Activated CD8-positive, alpha-beta memory T cell treated with anti-CD3 and anti-CD28 coated beads, Interleukin-2, amount 50 U/mL, for 48 hours (primary cell): ENCODE results near the gene HEG1.

Experiments
- DNase-seq: peaks from one replicate; pipeline ENCODE4 v3.0.0-alpha.2; 2020

Gene HEG1

DNA sequence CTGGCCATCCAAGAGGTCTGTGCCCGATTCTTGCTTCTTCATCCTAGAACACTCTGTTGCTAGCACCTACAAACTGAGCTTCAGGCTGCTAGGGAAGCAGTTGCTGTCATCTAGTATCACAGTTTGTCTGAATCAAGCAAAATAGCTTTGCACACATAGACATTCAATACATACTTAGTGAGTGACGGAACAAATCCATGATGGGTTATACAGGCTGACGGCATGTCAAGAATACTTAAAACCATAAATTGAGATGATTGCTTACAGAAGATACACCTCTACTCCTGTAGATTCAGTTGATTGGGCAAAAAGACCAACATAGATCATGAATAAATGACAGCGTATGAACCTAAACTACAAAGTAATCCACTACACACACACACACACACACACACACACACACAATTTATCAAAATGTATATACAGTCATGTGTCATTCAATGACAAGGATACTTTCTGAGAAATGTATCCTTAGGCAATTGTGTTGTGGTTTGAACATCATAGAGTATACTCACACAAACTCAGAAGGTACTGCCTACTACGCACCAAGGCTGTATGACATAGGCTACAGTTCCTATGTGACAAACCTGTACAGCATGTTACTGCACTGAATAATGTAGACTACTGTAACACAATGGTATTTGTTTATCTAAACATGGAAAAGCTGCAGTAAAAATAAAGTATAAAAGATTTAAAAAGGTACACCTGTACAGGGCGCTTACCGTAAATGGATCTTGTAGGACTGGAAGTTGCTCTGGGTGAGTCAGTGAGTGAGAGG, 14.4 kb upstream of the HEG1 start:
- peak; percentile 4 for DNase-seq

DNA sequence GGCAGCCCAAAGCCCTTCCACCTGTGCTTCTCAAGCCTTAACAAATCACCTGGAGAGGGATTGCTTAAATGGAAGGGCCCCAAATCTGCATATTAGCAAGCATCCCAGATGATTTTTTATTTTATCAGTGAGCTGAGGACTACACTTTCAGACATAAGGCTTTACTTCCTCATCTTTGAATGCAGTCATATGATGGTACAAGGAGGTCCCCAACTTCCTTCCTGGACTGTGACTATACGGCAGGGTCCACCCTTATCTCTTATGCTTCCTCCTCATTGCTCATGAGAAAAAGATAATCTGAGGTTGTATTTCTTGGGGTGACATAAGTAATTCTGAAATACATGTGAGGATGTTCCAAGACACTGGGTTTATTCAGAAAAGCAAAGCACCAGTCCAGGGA, 13.7 kb upstream of the HEG1 start:
- DNase-seq: no peak

DNA sequence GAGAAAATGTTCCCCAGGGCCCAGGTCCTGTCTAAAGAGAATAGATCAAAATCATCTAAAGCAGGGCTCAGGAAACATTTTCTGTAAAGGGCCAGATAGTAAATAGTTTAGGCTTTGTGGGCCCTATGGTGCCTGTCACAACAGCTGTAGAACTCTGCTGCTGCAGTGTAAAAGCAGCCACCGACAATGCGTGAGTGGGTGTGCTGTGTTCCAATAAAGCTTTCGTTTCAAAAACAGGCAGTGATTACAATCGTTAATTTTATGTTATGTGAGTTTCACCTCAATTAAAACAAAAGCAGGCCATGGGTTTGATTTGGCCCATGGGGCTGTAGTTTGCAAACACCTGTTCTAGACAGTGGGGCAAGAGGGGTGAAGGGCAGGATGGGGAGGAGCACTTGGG, 12.5 kb upstream of the HEG1 start:
- DNase-seq: peak; percentile 33

DNA sequence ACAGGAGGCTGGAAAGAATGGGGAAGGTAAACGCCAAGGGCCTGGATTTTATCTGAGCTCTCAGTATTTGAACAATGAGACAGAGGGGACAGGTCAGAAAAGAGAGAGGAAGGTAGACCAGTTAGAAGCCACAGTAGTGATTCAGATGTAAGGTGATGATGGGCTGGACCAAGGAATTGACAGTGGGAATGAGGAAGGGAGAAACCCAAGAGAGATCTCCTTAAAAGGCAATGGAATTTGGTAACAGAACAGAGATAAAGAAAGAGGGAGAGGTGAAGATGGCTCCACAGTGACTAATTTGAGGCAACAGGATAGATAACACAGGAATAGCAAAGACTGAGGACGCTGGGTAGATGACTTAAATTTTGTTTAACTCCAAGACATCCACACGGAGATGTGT, 11.4 kb upstream of the HEG1 start:
- no peak for DNase-seq

DNA sequence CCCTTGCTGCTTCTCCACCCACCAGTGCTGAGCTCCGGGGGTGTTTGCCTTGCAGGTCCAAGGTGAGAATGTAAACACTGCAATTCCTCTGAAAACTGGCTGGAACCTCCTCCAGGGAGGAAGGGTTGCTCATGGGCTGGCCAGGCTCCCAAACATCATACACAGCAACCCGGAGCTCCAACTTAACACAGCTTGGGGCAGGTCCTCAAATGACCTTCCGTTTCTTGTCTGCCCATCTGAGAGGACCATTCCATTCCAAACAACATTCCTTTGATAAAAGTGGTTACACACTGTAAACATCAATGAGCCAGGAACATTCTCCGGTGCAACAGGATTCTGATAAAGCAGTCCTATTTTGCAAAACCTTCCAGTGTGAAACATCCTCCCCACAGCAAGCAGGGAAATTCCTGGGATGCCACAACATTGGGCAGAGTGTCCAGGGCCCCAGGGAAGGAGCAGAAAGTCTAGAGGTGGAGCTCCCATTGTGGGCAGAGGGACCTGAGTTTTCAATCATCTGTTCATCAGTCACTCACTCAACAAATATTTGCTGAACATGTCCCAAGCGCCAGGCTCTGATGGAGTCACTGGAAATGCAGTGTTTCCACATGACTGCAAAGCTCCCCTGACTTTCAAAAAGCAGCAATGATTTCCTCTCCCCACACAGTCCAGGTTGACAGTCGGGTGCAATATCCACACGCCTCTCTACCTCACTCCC, 7.3 kb upstream of the HEG1 start:
- no peak for DNase-seq

DNA sequence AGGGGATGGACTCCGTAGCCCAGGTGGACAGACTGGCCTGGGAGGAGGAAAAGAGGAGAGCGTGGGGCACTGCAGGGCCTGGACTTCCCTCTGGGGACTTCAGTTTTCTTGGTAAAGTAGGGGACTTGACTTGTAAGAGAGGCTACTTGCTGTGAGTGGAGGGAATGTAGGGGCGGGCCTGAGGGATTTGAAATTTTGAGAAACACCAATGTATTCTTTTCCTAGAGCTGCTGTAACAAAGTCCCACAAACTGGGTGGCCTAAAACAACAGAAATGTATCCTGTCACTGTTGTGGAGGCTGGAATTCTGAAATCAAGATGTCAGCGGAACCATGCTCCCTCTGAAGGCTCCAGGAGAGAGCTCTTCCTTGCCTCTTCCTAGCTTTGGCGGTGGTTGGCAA, 5.8 kb upstream of the HEG1 start:
- no peak for DNase-seq

DNA sequence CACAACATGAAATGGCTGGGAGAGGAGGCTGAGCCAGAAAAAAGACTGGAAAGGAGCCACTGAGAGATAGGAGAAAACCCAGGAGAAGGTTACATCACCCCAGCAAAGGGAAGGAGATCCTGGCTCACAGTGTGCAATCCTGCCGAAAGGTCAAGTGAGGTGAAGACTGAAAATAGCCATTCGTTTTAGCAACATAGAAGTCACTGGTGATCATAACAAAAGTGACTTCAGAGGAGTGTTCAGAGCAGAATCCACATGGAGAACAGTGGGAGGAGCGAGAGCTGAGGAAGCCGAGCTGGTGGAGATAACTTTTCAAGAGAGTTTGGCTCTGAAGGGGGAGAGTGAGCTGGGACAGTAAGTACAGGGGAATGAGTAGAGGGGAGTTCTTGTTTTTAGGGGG, 5.4 kb upstream of the HEG1 start:
- no peak for DNase-seq

DNA sequence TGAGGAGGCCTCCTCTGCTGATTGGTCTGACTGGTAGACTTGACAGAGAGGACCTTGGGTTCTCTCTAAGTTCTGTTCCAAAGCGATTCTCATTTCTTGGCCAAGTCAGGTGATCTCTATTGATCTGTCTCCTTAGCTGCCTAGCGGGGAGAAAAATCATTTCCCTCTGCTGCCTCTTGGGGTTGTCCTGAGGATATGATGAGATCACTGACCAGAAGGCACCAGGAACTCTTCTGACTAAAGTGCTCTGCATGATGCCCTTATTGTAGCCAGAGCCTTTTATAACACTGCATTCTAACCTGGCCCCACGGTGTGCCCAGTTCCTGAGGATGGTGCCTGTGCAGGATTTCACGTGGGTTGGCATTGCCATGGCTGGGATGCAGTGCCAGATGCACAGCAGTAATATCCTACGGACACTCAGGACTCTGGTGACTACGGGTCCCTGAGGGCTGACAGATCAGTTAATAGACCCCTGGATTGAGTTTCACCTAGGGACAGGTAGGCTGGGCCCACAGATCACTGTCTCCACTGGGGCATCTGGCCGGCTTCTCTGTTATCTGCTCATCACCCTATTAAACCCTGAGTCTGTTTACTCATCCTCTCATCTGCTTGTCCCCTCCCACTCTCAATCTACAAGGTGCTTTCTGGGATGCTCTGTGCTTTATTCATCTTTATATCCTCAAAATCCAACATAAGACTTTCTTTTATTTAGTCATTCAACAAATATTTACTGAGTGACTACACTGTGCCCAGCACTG, 3.9 kb upstream of the HEG1 start:
- no peak for DNase-seq

DNA sequence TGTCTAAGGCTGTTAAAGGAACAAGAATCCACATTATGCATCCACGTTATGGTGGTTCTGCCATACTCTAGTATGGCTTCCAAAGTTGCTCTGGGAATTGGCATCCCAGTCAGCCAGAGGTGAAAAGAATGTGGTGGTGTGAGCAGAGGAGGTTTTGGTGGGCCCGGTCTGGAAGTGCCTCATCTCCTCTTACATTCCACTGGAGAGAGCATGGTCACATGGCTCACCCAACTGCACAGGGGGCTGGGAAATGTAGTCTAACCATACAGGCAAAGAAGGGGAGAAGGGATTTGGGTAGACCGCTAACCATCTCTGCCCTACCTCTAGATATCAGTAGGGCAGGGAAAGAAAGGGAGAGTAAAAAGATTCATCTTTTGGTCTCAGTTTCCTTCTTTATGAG, 3.2 kb upstream of the HEG1 start:
- no peak for DNase-seq

DNA sequence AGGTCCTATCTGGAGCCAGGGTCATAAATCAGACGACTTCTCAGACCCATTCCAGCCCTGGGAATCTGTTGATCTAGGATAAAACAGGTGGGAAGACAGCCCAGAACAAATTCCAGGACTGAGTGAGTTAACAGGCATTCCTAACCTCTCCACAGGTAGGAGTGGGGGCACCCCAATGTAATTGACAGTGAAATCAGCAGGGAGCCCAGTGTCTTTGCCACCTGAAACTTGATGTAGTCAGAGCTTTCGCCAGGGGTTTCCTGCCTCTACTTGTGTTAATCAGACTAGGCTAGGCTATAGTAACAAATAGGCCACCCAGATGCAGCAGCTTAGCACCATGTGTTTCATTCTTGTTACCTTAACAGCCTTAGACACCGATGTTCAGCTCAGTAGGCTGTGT, 2.7 kb upstream of the HEG1 start:
- DNase-seq: no peak

DNA sequence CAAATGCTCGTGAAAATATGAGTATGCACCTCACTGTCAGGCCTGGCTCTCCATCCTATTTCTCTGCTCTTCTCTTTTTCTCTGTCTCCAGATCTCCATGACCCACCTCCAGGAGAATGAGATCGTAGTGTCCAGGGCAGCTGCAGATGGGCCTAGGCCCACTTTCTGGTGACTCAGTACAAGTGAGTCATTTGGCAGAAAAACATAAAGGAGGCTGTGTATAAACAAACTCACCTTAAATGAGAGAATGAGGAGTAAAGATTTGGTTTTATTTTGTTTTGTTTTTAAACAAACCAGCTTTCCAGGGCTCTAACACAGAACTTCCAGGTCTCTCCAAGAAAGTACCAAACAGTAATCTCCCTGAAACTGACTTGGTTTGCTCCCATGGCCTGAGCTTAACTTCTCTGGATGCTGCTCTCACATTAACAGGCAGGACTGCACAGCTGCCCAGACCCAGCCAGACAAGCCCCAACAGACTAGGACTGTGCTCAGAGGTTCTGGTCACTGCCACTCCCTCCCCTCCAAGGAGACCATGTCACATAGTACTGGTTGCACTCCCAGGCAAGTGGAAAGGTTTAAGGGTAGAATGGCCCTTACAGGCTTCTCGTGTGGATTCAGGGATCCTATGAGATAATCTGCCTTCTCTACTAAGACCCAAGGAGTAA, 1.5 kb upstream of the HEG1 start:
- no peak for DNase-seq

DNA sequence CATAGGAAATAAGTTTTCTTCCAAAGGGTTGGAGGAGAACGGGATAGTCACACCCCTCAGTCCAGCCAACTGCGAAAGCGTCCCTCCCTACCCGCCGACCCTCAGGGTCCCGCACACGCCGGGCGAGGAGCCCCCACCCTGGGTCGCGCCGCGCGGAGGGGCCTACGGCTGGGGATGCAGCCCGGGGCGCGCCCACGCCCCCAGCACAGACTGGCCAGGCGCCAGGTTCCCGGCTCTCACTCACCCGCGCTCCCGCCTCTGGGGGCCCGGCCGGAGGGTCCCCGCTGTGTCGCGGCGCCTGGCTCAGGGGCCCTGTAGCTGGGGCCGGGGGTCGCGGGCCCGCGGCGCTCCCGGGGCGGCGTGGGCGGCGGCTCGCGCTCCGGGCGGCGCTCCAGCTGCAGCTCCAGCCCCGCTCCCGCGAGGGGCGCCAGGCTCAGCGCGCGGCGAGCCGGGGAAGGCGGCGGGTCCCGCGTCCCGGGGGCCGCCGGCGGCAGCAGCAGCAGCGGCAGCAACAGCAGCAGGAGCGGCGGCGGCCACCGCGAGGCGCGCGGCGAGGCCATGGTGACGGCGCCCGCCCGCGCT, 375 bp downstream of the HEG1 start:
- peak; percentile 67 for DNase-seq

DNA sequence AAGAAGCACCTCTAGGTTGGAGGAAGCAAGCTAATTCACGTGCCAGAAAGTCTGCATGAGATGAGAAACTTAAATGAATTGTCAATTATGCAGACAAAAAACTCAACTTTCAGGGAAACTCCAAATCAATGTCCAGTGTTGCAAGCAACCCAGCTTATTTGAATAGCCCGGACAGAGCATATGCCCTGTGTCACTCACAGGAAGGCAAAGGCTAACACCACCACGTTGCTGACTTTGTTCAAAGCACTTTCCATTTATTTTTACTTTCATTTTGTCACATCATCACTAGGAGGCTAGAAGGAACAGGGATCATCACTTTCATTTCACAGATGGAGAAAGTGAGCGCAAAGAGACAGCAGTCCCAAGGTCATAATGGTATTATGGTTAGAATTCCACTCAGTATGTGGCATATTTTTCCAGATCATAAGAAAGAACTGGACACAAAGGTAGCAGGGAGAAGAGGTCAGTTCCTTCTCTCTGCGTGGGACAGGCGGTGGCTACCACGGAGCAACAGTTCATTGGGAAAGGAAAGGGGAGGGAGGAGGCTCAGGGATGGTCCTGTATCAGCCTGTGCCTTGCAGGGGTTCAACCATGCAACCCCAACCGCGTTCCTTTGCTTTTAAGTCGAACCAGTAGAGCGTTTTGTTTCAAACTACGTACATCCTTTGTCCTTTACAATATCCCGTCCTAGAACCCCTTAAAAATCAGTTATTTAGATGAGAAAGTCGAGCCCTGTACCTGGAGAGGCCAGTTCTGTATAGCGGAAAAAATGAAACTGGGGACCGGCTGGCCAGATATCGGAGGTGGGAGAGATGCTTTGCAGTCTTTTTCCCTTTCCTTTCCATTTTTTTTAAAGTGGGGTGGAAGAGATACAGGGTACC, 1.1 kb downstream of the HEG1 start:
- no peak for DNase-seq

DNA sequence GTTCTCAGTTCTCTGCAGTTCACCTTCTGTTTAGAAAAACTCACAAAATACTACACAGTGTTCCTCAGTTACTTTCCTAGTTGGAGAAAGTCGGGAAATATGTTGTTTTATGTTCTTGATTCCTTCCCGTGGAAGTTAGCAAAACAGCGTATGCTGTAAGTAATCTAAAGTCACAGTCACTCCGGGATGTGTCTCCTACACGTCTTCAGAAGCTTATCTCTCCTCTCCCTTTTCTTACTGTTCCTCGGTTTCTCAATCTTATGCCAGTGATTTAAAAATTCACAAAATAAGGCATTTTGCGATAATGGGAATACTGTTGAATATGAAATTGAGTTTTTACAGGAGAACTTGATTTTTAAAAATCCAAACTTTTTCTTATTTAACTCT, 1.7 kb downstream of the HEG1 start:
- DNase-seq: no peak

DNA sequence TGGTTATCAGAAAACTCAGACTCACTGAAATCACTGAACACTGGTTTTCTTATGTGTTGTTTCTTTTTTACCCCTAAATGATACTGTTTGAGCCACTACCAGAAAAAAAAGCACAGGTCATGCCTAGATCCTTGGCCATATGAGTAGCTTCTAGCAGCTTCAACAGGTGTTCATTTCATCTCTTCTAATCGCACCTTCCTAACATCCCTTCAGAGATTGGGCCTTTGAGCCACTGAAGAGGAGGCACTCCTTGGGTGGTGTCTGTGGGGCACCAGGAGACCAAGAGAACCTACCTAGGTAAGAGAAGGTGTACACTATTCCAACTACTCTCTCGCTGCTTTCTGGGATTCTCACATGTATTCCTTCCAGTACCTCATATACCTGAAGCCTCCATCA, 2.5 kb downstream of the HEG1 start:
- DNase-seq: no peak

DNA sequence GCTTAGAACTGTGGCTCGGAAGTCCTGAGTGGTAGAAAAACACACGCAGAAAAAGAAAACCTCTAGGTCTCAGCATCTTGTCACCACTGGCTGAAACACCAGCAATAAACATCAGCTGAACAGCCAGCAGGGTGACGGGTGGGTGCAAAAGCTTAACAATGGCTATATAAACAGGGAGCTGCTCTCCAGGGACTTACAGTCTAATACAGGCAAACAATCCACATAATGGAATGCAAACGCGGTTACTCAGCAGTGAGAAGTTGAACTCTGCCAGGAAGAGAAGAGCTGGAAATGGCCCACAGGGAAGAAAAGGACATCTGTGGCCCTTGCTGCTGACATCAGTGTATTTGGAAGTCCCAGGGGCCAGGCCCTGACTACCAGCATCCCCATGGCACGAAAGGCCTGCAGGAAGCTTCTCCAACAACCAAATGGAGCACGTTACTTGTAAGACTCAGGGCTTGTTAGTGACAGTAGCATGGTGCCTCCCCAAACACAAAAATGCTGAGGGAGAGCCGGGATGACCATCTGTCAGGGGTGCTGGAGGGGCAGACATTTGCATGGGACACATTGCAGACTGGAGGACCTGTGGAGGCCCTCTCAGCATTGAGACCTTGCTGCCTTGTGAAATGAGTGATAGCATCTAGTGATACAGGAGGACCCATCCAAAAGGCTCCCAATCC, 3.0 kb downstream of the HEG1 start:
- DNase-seq: no peak

DNA sequence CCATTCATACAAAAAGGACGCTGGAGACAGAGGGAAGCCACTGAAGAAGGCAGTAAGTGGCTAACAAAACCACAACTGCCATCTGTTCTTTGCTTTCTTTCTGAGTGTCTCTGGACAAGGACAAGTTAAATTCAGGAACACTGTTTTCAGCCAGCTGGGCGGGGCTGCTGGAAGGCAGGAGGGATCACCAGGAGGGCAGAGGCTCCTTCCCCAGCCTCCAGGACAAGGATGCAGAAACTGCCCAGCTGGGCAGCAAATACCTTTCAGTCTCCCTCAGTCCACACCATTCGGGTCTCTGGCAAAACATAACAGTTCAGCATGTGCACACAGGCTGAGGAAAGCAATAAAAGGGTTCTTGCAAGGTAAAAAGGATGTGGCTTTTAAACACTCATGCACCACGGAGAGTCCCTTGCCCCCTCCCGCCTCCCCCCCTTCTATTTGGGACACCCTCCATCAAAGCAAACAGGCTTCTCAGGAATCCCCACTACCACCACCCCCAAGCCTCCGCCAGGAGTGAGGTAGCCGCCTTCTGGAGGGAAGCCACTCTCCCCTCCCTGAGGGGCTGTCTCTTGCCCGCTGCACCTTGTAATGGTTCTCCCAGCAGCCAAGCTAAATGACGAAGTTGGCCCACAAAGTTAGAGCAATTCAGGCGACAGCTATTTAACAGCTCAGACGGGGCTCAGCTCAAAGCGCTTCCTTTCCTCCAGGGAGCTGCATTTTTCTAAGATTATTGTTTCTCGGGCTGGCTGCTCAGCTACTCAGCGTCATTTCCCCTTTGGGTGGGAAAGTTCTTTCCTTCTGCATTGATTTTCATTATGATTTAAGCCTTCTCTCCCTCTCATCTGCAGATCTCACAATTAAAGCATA, 3.8 kb downstream of the HEG1 start:
- DNase-seq: peak; percentile 78

DNA sequence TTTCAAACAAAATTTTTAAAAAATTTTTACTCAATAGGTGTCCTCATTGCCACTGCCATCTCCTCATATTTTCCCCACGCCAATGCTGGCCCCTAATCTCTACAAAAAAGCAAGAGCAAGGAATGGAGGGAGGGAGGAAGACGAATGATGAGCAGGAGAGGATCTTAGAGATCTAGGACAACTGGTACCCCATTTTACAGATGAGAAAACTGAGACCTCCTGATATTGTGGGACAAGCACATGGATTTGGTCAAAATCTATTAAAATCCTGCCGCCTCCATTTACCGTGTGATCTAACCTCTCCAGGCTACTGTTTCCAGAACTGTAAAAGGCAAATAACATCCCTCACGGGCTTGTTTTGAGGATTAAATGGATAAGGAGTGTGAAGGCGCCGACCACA, 4.6 kb downstream of the HEG1 start:
- DNase-seq: no peak

DNA sequence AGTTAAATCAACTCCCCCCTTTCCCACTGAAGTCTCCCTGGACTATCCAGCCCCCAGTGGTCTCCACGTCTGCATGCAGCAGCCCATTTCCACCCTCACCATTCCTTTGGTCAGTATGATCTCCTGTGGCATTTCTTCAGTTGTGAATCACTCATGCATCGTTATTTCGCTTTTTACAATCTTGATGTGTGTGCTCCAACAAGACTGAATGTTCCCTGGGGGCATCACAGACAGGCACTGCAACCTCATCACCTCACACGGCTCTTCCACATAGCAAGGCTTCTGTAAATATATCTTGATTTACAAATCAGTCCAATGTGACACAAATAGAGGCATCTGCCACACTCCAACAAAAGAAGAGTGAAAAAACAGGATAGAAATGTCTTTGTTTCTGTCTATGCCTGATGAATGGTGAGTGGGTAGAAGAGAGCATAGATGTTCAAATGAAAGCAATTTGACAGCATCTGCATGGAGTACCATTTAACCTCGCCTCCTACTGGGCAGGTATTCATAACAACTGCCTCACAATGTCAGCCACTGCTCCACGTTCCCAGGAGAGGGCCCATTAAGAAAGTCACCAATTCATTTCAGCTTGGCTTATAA, 5.2 kb downstream of the HEG1 start:
- DNase-seq: no peak

DNA sequence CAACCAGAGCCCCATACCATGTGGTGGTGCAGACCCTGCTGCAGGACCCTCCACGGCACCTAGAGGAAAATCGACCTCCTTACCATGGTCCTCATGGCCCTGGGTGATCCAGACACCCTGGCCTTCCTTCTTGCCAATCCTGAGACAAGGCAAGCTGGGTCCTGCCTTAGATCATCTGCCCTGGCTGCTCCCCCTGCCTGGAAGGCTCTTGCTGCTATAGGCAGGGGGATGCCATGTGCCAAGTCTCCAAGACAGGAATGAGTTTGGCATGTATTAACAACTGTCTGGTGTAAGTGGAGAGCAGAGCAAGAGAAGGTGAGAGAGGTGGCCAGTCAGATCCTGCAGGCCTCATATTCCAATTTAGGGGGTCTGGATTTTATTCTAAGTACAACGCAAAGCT, 7.5 kb downstream of the HEG1 start:
- DNase-seq: no peak
